SK-N-MC (cell line): ENCODE results near the gene SMC6.

ENCODE experiments used
- EZH2 ChIP-seq: fragments of 200-600 bp; sonication (generic); IDR thresholded peaks from one replicate; pipeline ENCODE4 v1.6.1; 2017; ENCODE audit warnings: antibody characterized with exemption
- FOXP2 ChIP-seq: optimal IDR thresholded peaks from 2 replicates; pipeline ENCODE3; 2011; ENCODE audit warnings: mild to moderate bottlenecking, moderate library complexity; ENCODE audit not compliant: insufficient read depth; ENCODE audit errors: extremely low read length, control extremely low read depth
- POLR2AphosphoS5 ChIP-seq: IDR thresholded peaks from 2 replicates; pipeline ENCODE4 v1.6.1; 2012; ENCODE audit warnings: mild to moderate bottlenecking, low read depth, low read length, borderline replicate concordance

- TF ChIP-seq EZH2 = no peak
- no peak for TF ChIP-seq POLR2AphosphoS5
- no peak for TF ChIP-seq FOXP2
These were observed 20.0 kb downstream of the SMC6 start for GRCh38 chr2:17733599-17733998.
